Parathyroid adenoma (tissue), 2 donors: Measurements from ENCODE around the gene ABHD15.

ENCODE experiments used
- H2AFZ ChIP-seq: fragments of 300-600 bp; sonication (generic); one replicate; pipeline ENCODE4 v1.7.0; 2017; ENCODE audit warnings: antibody characterized with exemption, mild to moderate bottlenecking
- H3K27ac ChIP-seq: fragments of 300-600 bp; sonication (generic); one replicate; pipeline ENCODE4 v1.7.0; 2017
- H3K27me3 ChIP-seq: fragments of 300-600 bp; sonication (generic); one replicate; pipeline ENCODE4 v1.7.0; 2017; ENCODE audit warnings: low read length; ENCODE audit not compliant: control insufficient read depth, insufficient read depth
- H3K36me3 ChIP-seq: fragments of 300-600 bp; sonication (generic); one replicate; pipeline ENCODE4 v1.7.0; 2017; ENCODE audit warnings: low read length; ENCODE audit not compliant: control insufficient read depth, insufficient read depth
- H3K4me1 ChIP-seq: fragments of 300-600 bp; sonication (generic); one replicate; pipeline ENCODE4 v1.7.0; 2017; ENCODE audit warnings: control low read depth
- H3K4me2 ChIP-seq: fragments of 300-600 bp; sonication (generic); one replicate; pipeline ENCODE4 v1.7.0; 2017; ENCODE audit warnings: low read length
- H3K4me3 ChIP-seq: fragments of 300-600 bp; sonication (generic); one replicate; pipeline ENCODE4 v1.7.0; 2017; ENCODE audit warnings: low read depth, low read length
- H3K79me2 ChIP-seq: fragments of 300-600 bp; sonication (generic); one replicate; pipeline ENCODE4 v1.7.0; 2017; ENCODE audit warnings: control low read depth
- H3K9ac ChIP-seq: fragments of 300-600 bp; sonication (generic); one replicate; pipeline ENCODE4 v1.7.0; 2017; ENCODE audit warnings: mild to moderate bottlenecking
- H3K9me3 ChIP-seq: fragments of 300-600 bp; sonication (generic); one replicate; pipeline ENCODE4 v1.7.0; 2017; ENCODE audit warnings: low read length; ENCODE audit not compliant: control insufficient read depth
- TF ChIP-seq, protein P1 (sequence below): fragments of 300-600 bp; sonication (generic); IDR thresholded peaks from one replicate; pipeline ENCODE4 v1.7.0; 2017; ENCODE audit warnings: antibody characterized with exemption, mild to moderate bottlenecking
- donor health status: primary hyperparathyroidism.

ABHD15 gene

DNA sequence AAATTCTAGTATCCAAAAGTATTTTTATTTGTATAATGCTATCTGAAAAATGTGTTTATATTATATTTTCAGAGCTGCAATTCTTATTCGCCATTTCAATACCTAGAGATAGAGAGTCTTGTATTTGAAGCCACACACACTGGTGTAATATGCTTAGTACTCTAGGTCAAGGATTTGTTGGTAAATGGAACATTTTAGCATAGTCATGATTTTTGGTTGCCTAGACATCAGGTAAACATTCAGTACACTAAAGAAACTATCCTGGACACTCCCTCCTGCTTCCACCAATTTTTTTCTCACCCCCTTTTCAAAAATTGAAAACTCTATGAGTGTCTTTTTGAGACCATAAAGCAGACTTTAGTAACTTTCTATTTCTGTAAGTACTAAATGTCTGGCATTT, 20.8 kb downstream of the ABHD15 start:
- Histone ChIP-seq H3K9me3 (no peaks in the 10 kb centered on the region), H2AFZ (no peak overlapping the region), H3K9ac (no peak overlapping the region), H3K27ac (no peak overlapping the region), H3K36me3 (no peaks in the 10 kb centered on the region), H3K79me2 (no peaks in the 10 kb centered on the region), H3K27me3 (no peaks in the 10 kb centered on the region), H3K4me1 (no peaks in the 10 kb centered on the region), H3K4me2 (no peak overlapping the region), H3K4me3 (no peak overlapping the region)
- TF ChIP-seq, protein P1, sequence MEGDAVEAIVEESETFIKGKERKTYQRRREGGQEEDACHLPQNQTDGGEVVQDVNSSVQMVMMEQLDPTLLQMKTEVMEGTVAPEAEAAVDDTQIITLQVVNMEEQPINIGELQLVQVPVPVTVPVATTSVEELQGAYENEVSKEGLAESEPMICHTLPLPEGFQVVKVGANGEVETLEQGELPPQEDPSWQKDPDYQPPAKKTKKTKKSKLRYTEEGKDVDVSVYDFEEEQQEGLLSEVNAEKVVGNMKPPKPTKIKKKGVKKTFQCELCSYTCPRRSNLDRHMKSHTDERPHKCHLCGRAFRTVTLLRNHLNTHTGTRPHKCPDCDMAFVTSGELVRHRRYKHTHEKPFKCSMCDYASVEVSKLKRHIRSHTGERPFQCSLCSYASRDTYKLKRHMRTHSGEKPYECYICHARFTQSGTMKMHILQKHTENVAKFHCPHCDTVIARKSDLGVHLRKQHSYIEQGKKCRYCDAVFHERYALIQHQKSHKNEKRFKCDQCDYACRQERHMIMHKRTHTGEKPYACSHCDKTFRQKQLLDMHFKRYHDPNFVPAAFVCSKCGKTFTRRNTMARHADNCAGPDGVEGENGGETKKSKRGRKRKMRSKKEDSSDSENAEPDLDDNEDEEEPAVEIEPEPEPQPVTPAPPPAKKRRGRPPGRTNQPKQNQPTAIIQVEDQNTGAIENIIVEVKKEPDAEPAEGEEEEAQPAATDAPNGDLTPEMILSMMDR: no peak

- Histone ChIP-seq H3K27me3 (no peaks in the 10 kb centered on the region), H3K9ac (no peak overlapping the region), H3K27ac (no peak overlapping the region), H3K4me2 (no peak overlapping the region), H3K36me3 (no peaks in the 10 kb centered on the region), H3K4me3 (no peak overlapping the region), H3K79me2 (peaks cover 3% of the 10 kb centered on the region), H3K9me3 (no peaks in the 10 kb centered on the region), H2AFZ (no peak overlapping the region), H3K4me1 (no peaks in the 10 kb centered on the region)
- TF ChIP-seq, protein P1: no peak
Observed at GRCh38 chr17:29544066-29544465, 22.8 kb downstream of the ABHD15 start.

DNA sequence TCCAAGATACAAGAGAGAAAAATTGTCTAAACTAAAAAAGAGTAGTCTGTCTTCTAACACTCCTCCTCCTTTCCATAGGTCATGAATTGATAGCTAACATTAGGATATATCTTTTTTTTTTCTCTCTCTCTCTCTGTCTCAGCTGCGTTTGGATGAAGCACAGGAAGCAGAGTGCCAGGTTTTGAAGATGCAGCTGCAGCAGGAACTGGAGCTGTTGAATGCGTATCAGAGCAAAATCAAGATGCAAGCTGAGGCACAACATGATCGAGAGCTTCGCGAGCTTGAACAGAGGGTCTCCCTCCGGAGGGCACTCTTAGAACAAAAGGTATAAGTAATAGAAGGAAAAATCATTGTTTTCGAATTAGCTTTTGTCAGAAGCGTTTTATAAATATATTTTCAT, 32.9 kb downstream of the ABHD15 start:
- H3K4me3 ChIP-seq: no peak overlapping the region
- H3K27me3 ChIP-seq: no peaks in the 10 kb centered on the region
- no peaks in the 10 kb centered on the region for H3K4me1 ChIP-seq
- no peak overlapping the region for H3K4me2 ChIP-seq
- no peak overlapping the region for H3K27ac ChIP-seq
- no peaks in the 10 kb centered on the region for H3K9me3 ChIP-seq
- TF ChIP-seq, protein P1: no peak
- H3K9ac ChIP-seq: no peak overlapping the region
- no peaks in the 10 kb centered on the region for H3K36me3 ChIP-seq
- H2AFZ ChIP-seq: no peak overlapping the region
- peaks cover 6% of the 10 kb centered on the region for H3K79me2 ChIP-seq

- Histone ChIP-seq H3K27ac (no peak overlapping the region), H3K4me2 (no peak overlapping the region), H3K9ac (no peak overlapping the region), H3K36me3 (no peaks in the 10 kb centered on the region), H3K4me3 (no peak overlapping the region), H3K4me1 (no peaks in the 10 kb centered on the region), H3K27me3 (no peaks in the 10 kb centered on the region), H3K79me2 (peaks cover 21% of the 10 kb centered on the region), H2AFZ (no peak overlapping the region), H3K9me3 (no peaks in the 10 kb centered on the region)
- TF ChIP-seq, protein P1: no peak
Observed at GRCh38 chr17:29526322-29526721, 40.5 kb downstream of the ABHD15 start.

- no peaks in the 10 kb centered on the region for H3K36me3 ChIP-seq
- no peak overlapping the region for H3K9ac ChIP-seq
- no peak overlapping the region for H3K4me3 ChIP-seq
- no peak overlapping the region for H2AFZ ChIP-seq
- peaks cover 16% of the 10 kb centered on the region for H3K79me2 ChIP-seq
- H3K27me3 ChIP-seq: no peaks in the 10 kb centered on the region
- no peak overlapping the region for H3K27ac ChIP-seq
- H3K9me3 ChIP-seq: no peaks in the 10 kb centered on the region
- H3K4me1 ChIP-seq: no peaks in the 10 kb centered on the region
- H3K4me2 ChIP-seq: no peak overlapping the region
- TF ChIP-seq, protein P1: no peak
Observed at GRCh38 chr17:29524692-29525091, 42.1 kb downstream of the ABHD15 start.
